CD4-positive, alpha-beta T cell (primary cell): ENCODE data around the gene SCARB1. TPM values are rescaled to one million over a fixed set of nuclear protein-coding genes. Genes with fewer than 3 reads are reported as not detected.

Source experiments
- ATAC-seq: fragments of 200-7000 bp; cut with Tn5 transposase; one replicate; pipeline ENCODE4 v1.10.0; 2022; ENCODE audit warnings: mild to moderate bottlenecking; ENCODE audit not compliant: poor library complexity
- CTCF ChIA-PET: fragments of 350-600 bp; sonication (Branson Sonifier 250); formaldehyde crosslinking; loops from one replicate; lab custom pipeline; 2021; ENCODE audit warnings: antibody characterized with exemption, inconsistent platforms; lab: Charles Lee
- POLR2A ChIA-PET: fragments of 350-600 bp; sonication (Branson Sonifier 250); formaldehyde crosslinking; loops from one replicate; lab custom pipeline; 2021; ENCODE audit warnings: antibody characterized with exemption, inconsistent platforms; lab: Charles Lee
- DNase-seq, 14 experiments: peaks; one replicate each; pipeline ENCODE4 v3.0.0-alpha.2; 2013 to 2020; ENCODE audit warnings: mixed read lengths in 2 of 14
- H3K27ac ChIP-seq, 2 donors: one replicate each; pipeline versions ENCODE4 v1.5.1 to v1.7.0; 2013; ENCODE audit warnings: low read length in 2 of 2, low read depth in 1 of 2, mild to moderate bottlenecking in 1 of 2
- H3K27me3 ChIP-seq, 2 experiments: 1 replicate in 1 of 2; 2 replicates in 1 of 2; pipeline versions ENCODE4 v1.6.1 to v1.7.0; 2013; ENCODE audit warnings: low read length in 2 of 2, control low read depth in 1 of 2, mild to moderate bottlenecking in 1 of 2, moderate library complexity in 1 of 2; ENCODE audit not compliant: insufficient read depth in 2 of 2, control insufficient read depth in 1 of 2
- H3K36me3 ChIP-seq: one replicate; pipeline ENCODE4 v1.6.1; 2013; ENCODE audit warnings: low read length, control low read depth; ENCODE audit not compliant: insufficient read depth
- H3K4me1 ChIP-seq: one replicate; pipeline ENCODE4 v1.6.1; 2013; ENCODE audit warnings: low read length, control low read depth; ENCODE audit not compliant: insufficient read depth
- H3K4me3 ChIP-seq: one replicate; pipeline ENCODE4 v1.5.1; 2013; ENCODE audit warnings: mild to moderate bottlenecking, low read length, moderate library complexity
- H3K9me3 ChIP-seq, 2 experiments: 1 replicate in 1 of 2; 2 replicates in 1 of 2; pipeline versions ENCODE4 v1.6.1 to v1.7.0; 2013; ENCODE audit warnings: low read length in 2 of 2, mild to moderate bottlenecking in 2 of 2, control low read depth in 1 of 2, moderate library complexity in 1 of 2; ENCODE audit not compliant: control insufficient read depth in 1 of 2, insufficient read depth in 1 of 2
- H3K27ac Mint-ChIP-seq: one replicate; pipeline ENCODE4 v1.8.0; 2020; ENCODE audit warnings: mixed read lengths
- H3K27me3 Mint-ChIP-seq: one replicate; pipeline ENCODE4 v1.8.0; 2021; ENCODE audit warnings: mixed read lengths
- H3K36me3 Mint-ChIP-seq: one replicate; pipeline ENCODE4 v1.8.0; 2021; ENCODE audit warnings: low read depth, mixed read lengths
- H3K4me1 Mint-ChIP-seq: one replicate; pipeline ENCODE4 v1.8.0; 2021; ENCODE audit warnings: low read depth, mixed read lengths
- H3K4me3 Mint-ChIP-seq: one replicate; pipeline ENCODE4 v1.8.0; 2020; ENCODE audit warnings: mild to moderate bottlenecking, mixed read lengths
- H3K9me3 Mint-ChIP-seq: one replicate; pipeline ENCODE4 v1.8.0; 2020; ENCODE audit warnings: mixed read lengths
- CTCF ChIP-seq: fragments of 200-600 bp; IDR thresholded peaks from one replicate; pipeline ENCODE4 v1.8.0; 2022; ENCODE audit warnings: antibody characterized with exemption, mild to moderate bottlenecking
- intact Hi-C, 2 experiments: fragments of 100-400 bp; cut with DNase I in 1 of 2; cut with micrococcal nuclease in 1 of 2; formaldehyde crosslinking; loops; one replicate each; pipeline versions ENCODE4 v1.15.1 to v1.9.0; 2023 to 2025; cut with DNase I, micrococcal nuclease
- total RNA-seq, 174 experiments: library from RNA in 2 of 174; stranded (reverse) in 2 of 174; gene quantifications; one replicate each; pipeline ENCODE4 v1.2.3 and lab custom pipeline; 2021 to 2026

SCARB1 gene
- total RNA-seq, 2 experiments from 2014 or later: 2.3 to 3.7 TPM

DNA sequence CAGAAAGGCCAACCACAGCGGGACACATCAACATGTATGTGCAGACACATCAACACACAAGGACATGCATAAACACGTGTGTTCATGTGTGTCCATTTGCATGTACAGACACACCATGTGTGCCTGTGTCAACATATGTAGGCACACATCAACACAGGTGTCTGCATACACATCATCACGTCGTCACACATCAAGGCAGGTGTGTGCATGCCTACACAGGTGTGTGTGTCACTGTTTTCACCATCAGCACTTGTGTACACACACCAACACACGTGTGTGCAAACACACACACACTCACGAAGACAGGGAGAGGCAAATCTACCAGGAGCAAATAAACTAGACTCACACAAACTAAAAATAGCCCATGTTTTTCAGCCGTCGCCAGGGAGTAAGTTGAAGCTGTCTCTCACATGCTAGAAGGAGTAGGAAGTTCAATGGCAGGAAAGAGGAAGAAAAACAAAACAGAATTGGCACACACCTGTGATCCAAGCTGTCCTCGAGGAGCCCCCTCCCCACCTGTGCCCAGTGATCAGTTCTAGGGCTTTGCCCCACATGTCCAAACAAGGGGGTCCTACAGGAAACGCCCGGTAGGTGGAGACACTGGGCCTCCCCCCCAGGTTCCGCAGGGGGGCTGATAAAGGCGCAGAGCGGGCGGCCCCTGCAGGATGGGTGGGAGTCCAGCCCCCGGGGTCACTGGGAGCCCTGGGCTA, 7.4 kb downstream of the SCARB1 start:
- H3K27me3 ChIP-seq: no peaks in the 10 kb centered on the region
- Mint-ChIP-seq H3K9me3 (no peaks in the 10 kb centered on the region), H3K4me1 (no peaks in the 10 kb centered on the region), H3K36me3 (no peaks in the 10 kb centered on the region), H3K27ac (no peak overlapping the region), H3K27me3 (no peaks in the 10 kb centered on the region), H3K4me3 (no peak overlapping the region)
- no peak overlapping the region for H3K27ac ChIP-seq
- ChIA-PET CTCF (no interaction called here), POLR2A (no interaction called here)
- peaks cover 6% of the 10 kb centered on the region for H3K4me1 ChIP-seq
- intact Hi-C loops: no loop called here
- no peaks in the 10 kb centered on the region for H3K36me3 ChIP-seq
- ATAC-seq: no peak
- TF ChIP-seq CTCF: no peak
- H3K4me3 ChIP-seq: no peak overlapping the region
- DNase-seq: no peak
- no peaks in the 10 kb centered on the region for H3K9me3 ChIP-seq

GRCh38 chr12:124855275-124855957, 8.2 kb downstream of the SCARB1 start:
- no peak overlapping the region for H3K4me3 ChIP-seq
- H3K27me3 ChIP-seq: no peaks in the 10 kb centered on the region
- Mint-ChIP-seq H3K9me3 (no peaks in the 10 kb centered on the region), H3K27ac (no peak overlapping the region), H3K27me3 (no peaks in the 10 kb centered on the region), H3K36me3 (no peaks in the 10 kb centered on the region), H3K4me3 (no peak overlapping the region), H3K4me1 (no peaks in the 10 kb centered on the region)
- DNase-seq (no peak), ATAC-seq (no peak)
- ChIA-PET POLR2A (no interaction called here), CTCF (no interaction called here)
- H3K4me1 ChIP-seq: peaks cover 6% of the 10 kb centered on the region
- H3K9me3 ChIP-seq: no peaks in the 10 kb centered on the region
- TF ChIP-seq CTCF: no peak
- intact Hi-C loops: no loop called here
- no peaks in the 10 kb centered on the region for H3K36me3 ChIP-seq
- no peak overlapping the region for H3K27ac ChIP-seq

DNA sequence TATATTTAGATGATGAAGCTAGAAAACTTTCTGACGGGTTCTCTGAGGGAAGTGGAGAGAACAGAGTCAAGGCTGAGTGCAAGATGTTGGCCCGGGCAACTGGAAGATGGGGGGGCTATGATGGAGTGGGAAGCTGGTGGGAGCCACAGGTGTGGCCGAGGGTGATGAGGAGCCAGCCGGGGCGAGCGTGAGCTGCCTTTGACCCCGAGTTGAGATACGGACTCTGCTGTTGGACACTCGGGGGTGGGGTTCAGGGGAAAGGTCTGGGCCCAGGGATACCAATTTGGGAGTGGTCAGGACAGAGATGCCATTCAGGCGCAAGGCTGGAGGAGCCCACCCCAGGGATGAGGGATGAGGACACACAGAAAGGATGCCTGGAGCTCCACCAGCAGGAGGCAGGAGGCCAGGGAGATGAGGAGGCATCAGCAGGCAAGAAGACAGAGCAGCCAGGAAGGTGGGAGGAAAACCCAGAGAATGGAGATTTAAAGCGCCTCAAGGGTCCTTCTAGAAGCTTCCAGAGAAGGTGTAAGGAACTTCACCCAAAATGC, 9.0 kb downstream of the SCARB1 start:
- Mint-ChIP-seq H3K27ac (no peak overlapping the region), H3K4me3 (no peak overlapping the region), H3K9me3 (no peaks in the 10 kb centered on the region), H3K27me3 (no peaks in the 10 kb centered on the region), H3K4me1 (no peaks in the 10 kb centered on the region), H3K36me3 (no peaks in the 10 kb centered on the region)
- Histone ChIP-seq H3K27me3 (no peaks in the 10 kb centered on the region), H3K4me1 (peaks cover 6% of the 10 kb centered on the region), H3K9me3 (no peaks in the 10 kb centered on the region), H3K4me3 (no peak overlapping the region), H3K27ac (no peak overlapping the region), H3K36me3 (no peaks in the 10 kb centered on the region)
- intact Hi-C loops: no loop called here
- TF ChIP-seq CTCF: no peak
- ChIA-PET POLR2A (no interaction called here), CTCF (no interaction called here)
- no peak for ATAC-seq
- DNase-seq: no peak
